ENCODE data around the gene PGAP3.

DNA sequence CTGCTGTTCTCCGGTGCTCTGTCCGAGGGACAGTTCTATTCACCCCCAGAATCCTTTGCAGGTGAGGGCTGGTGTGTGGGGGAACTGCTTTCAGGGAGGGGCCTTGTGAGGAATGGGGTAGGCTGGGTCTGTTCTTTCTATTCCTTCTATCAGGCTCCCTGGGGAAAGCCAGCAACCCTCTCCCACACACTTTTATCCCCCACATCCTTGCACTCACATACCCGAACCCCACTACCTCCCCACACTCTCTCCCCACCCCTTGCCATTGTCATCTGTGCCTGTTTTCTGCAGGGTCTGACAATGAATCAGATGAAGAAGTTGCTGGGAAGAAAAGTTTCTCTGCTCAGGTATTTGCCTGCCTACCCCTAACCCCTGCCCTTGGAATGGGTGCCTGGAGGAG is 29.1 kb downstream of the PGAP3 start:
- TF ChIP-seq, protein P1, sequence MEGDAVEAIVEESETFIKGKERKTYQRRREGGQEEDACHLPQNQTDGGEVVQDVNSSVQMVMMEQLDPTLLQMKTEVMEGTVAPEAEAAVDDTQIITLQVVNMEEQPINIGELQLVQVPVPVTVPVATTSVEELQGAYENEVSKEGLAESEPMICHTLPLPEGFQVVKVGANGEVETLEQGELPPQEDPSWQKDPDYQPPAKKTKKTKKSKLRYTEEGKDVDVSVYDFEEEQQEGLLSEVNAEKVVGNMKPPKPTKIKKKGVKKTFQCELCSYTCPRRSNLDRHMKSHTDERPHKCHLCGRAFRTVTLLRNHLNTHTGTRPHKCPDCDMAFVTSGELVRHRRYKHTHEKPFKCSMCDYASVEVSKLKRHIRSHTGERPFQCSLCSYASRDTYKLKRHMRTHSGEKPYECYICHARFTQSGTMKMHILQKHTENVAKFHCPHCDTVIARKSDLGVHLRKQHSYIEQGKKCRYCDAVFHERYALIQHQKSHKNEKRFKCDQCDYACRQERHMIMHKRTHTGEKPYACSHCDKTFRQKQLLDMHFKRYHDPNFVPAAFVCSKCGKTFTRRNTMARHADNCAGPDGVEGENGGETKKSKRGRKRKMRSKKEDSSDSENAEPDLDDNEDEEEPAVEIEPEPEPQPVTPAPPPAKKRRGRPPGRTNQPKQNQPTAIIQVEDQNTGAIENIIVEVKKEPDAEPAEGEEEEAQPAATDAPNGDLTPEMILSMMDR (IDR thresholded peaks at IDR 0.05) = no peak
- TF ChIP-seq POLR2AphosphoS5 (IDR thresholded peaks at IDR 0.05) = no peak
- TF ChIP-seq POLR2A (IDR thresholded peaks at IDR 0.05) = no peak

Measured in breast epithelium (tissue), 3 donors.